Activated CD8-positive, alpha-beta memory T cell treated with anti-CD3 and anti-CD28 coated beads for 24 hours (primary cell): ENCODE measurements around the gene DPY19L2.

Experiments
- DNase-seq: peaks from one replicate; pipeline ENCODE4 v3.0.0-alpha.2; 2020

DPY19L2 gene

GRCh38 chr12:63521706-63522105 lies 146.6 kb downstream of the DPY19L2 start:
- no peak for DNase-seq
